ENCODE data around the gene TENM3.
"Not testable (repeated sequence)": the region's sequence is repeated elsewhere in the genome, so short reads cannot be mapped to it uniquely, and the experiment has no call there.

TENM3 gene

GRCh38 chr4:182350041-182350440, 106.8 kb downstream of the TENM3 start:
- no peak overlapping the region for H3K27ac Mint-ChIP-seq
- peaks cover 11% of the 10 kb centered on the region for H3K27me3 Mint-ChIP-seq
- peaks cover 5% of the 10 kb centered on the region for H3K9me3 Mint-ChIP-seq
- no peaks in the 10 kb centered on the region for H3K4me1 Mint-ChIP-seq
- H3K4me3 Mint-ChIP-seq, result no peak overlapping the region
- no peaks in the 10 kb centered on the region for H3K36me3 Mint-ChIP-seq

DNA sequence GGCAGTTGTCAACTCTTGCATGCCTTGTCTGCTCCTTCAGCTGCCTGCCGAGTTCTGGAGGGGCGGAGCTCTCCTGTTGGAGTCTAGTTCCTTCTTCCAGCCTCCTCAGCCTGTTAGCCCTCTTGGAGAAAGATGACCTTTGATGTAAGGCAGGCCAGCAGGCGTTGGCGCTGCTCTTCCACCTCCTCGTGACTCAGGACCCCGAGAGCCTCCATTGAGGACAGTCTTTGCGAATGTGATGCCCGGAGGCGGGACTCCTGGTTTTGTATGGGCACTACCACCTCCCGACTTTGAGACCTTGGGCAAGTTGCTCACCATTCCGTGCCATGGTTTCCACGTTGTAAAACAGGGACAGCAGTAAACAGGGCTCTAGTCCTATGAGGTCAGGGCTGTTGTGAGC, 108.3 kb downstream of the TENM3 start:
- peaks cover 12% of the 10 kb centered on the region for H3K9me3 Mint-ChIP-seq
- H3K4me1 Mint-ChIP-seq, result no peaks in the 10 kb centered on the region
- H3K4me3 Mint-ChIP-seq, result no peak overlapping the region

GRCh38 chr4:182354106-182354505, 110.9 kb downstream of the TENM3 start:
- H3K9me3 Mint-ChIP-seq, result peaks cover 6% of the 10 kb centered on the region
- H3K36me3 Mint-ChIP-seq, result peaks cover 1% of the 10 kb centered on the region
- H3K4me1 Mint-ChIP-seq, result no peaks in the 10 kb centered on the region
- no peak overlapping the region for H3K4me3 Mint-ChIP-seq
- H3K27me3 Mint-ChIP-seq, result peaks cover 2% of the 10 kb centered on the region
- H3K27ac Mint-ChIP-seq, result no peak overlapping the region

More for the DNA sequence above, 108.3 kb downstream of the TENM3 start:
- Mint-ChIP-seq H3K27ac (no peak overlapping the region), H3K36me3 (peaks cover 1% of the 10 kb centered on the region), H3K27me3 (peaks cover 5% of the 10 kb centered on the region)

DNA sequence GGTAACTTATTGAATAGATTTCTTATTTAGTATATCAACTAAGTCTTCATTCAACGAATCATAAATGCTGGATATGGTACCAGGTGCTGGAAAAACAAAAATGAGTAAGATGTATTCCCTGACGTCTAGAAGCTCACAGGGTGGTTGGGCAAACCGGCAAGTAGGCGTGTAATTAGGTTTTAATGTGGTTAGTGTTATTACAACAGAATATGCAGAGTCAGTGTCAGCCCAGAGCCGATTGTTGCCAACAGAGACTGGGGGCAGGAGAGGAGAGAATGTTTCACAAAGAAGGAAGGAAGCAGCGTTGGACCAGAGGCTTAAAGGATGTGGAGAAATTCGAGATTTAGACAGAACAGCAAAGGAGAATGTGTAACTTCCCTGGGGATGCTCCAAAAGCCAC, 111.7 kb downstream of the TENM3 start:
- H3K9me3 Mint-ChIP-seq, result peaks cover 6% of the 10 kb centered on the region
- H3K36me3 Mint-ChIP-seq, result peaks cover 1% of the 10 kb centered on the region
- H3K27me3 Mint-ChIP-seq, result peaks cover 2% of the 10 kb centered on the region
- no peak overlapping the region for H3K4me3 Mint-ChIP-seq
- H3K4me1 Mint-ChIP-seq, result no peaks in the 10 kb centered on the region
- H3K27ac Mint-ChIP-seq, result no peak overlapping the region

DNA sequence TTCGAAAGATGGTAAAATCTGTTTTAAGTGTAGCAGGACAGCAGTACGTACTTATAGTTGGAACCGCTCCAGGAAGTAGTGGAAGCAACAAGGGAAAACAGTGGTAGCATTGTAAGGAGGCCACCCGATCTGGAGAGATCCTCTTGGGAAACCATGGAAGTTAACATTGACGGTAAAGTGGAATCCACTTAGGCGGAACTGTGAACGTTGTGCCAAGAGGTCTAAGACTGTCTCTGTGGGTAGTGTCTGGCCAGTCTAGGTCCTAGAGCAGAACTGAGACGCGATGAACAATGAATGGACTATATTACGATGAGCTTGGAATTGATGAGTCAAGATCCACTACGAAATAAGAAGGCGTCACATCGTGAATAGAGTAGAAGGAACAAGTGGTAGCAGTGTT, 124.0 kb downstream of the TENM3 start:
- no peak overlapping the region for H3K27ac Mint-ChIP-seq
- no peaks in the 10 kb centered on the region for H3K4me1 Mint-ChIP-seq
- H3K9me3 Mint-ChIP-seq, result no peaks in the 10 kb centered on the region
- H3K4me3 Mint-ChIP-seq, result no peak overlapping the region
- no peaks in the 10 kb centered on the region for H3K36me3 Mint-ChIP-seq
- no peaks in the 10 kb centered on the region for H3K27me3 Mint-ChIP-seq

DNA sequence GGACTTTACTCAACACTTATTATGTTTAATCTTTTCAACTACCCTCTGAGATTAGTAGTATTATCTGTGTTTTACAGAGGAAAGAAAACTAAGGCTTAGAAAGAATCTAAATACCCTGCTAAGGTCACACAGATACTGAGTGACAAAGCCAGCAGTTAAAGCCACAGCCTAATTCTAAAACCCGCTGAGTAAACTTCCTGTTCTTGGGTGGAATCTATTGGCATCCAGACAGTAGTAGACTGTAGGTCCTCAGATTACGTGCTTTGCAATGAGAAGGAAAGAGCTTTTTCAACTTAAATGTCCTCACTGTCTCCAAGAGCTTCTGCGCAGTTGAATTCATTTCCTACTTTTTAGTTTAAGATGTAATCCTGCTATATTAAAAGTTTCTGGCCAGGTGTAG, 126.0 kb downstream of the TENM3 start:
- Mint-ChIP-seq H3K27me3 (no peaks in the 10 kb centered on the region), H3K4me1 (no peaks in the 10 kb centered on the region), H3K4me3 (no peak overlapping the region), H3K9me3 (no peaks in the 10 kb centered on the region), H3K27ac (no peak overlapping the region), H3K36me3 (no peaks in the 10 kb centered on the region)

- H3K4me1 Mint-ChIP-seq, result no peaks in the 10 kb centered on the region
- H3K9me3 Mint-ChIP-seq, result no peaks in the 10 kb centered on the region
- H3K27ac Mint-ChIP-seq, result no peak overlapping the region
- H3K4me3 Mint-ChIP-seq, result no peak overlapping the region
- H3K36me3 Mint-ChIP-seq, result no peaks in the 10 kb centered on the region
- peaks cover 1% of the 10 kb centered on the region for H3K27me3 Mint-ChIP-seq
Measured at GRCh38 chr4:182370491-182370890, 127.3 kb downstream of the TENM3 start.

DNA sequence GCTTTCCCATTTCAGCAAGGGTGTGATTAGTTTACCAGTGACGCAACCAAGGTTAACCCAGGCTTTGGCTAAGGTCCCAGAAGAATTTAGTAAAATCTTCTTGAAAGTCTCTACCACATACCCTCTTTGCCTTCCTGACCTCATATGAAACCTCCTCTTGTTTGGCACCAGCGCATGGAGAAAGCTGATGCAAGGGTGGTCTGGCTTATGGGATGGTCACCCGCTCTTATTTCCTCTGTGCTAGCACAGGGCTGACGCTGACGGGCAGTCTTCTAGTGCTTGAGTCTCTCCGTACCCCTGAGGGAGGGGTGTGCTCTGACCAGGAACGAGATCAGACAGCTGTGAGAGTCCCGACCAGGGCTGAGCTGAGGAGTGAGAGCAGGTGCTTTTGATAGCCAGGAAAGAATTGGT, 137.6 kb downstream of the TENM3 start:
- Mint-ChIP-seq H3K27me3 (no peaks in the 10 kb centered on the region), H3K36me3 (no peaks in the 10 kb centered on the region), H3K27ac (no peak overlapping the region), H3K4me3 (no peak overlapping the region), H3K4me1 (no peaks in the 10 kb centered on the region), H3K9me3 (no peaks in the 10 kb centered on the region)

DNA sequence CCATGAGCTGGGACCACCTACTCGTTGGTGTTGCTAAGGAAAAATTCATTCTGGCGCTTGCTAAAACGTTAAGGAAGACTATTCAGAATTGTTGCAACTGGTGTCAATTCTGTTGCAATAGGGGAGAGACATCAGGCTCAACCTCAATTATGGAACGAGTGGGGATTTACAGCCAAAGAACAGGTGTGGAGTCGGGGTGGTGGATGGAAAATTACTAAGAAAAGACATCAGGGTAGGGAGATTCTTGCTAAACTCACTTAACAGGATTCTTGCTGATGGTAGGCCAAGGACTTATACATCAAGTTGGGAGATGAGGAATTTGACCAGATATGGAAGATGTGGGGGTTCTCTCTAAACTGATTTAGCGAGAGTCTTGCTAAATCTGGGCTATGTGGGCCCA, 139.7 kb downstream of the TENM3 start:
- no peaks in the 10 kb centered on the region for H3K36me3 Mint-ChIP-seq
- H3K4me3 Mint-ChIP-seq, result no peak overlapping the region
- H3K4me1 Mint-ChIP-seq, result no peaks in the 10 kb centered on the region
- H3K27ac Mint-ChIP-seq, result no peak overlapping the region
- no peaks in the 10 kb centered on the region for H3K27me3 Mint-ChIP-seq
- H3K9me3 Mint-ChIP-seq, result no peaks in the 10 kb centered on the region

GRCh38 chr4:182384631-182385091, 141.5 kb downstream of the TENM3 start:
- Mint-ChIP-seq H3K4me3 (no peak overlapping the region), H3K27me3 (no peaks in the 10 kb centered on the region), H3K4me1 (no peaks in the 10 kb centered on the region), H3K9me3 (no peaks in the 10 kb centered on the region), H3K27ac (no peak overlapping the region), H3K36me3 (no peaks in the 10 kb centered on the region)

- Mint-ChIP-seq H3K4me3 (no peak overlapping the region), H3K36me3 (no peaks in the 10 kb centered on the region), H3K9me3 (no peaks in the 10 kb centered on the region), H3K27me3 (no peaks in the 10 kb centered on the region), H3K4me1 (no peaks in the 10 kb centered on the region), H3K27ac (no peak overlapping the region)
Measured at GRCh38 chr4:182385897-182386296, 142.7 kb downstream of the TENM3 start.

GRCh38 chr4:182386576-182386975, 143.4 kb downstream of the TENM3 start:
- H3K4me3 Mint-ChIP-seq, H3K36me3 Mint-ChIP-seq, H3K9me3 Mint-ChIP-seq, H3K27ac Mint-ChIP-seq, H3K27me3 Mint-ChIP-seq, H3K4me1 Mint-ChIP-seq: not testable (repeated sequence)

GRCh38 chr4:182391111-182391684, 148.0 kb downstream of the TENM3 start:
- H3K4me1 Mint-ChIP-seq, result no peaks in the 10 kb centered on the region
- no peaks in the 10 kb centered on the region for H3K36me3 Mint-ChIP-seq
- H3K27me3 Mint-ChIP-seq, result peaks cover 3% of the 10 kb centered on the region
- H3K27ac Mint-ChIP-seq, result no peak overlapping the region
- H3K9me3 Mint-ChIP-seq, result no peaks in the 10 kb centered on the region
- H3K4me3 Mint-ChIP-seq, result no peak overlapping the region

DNA sequence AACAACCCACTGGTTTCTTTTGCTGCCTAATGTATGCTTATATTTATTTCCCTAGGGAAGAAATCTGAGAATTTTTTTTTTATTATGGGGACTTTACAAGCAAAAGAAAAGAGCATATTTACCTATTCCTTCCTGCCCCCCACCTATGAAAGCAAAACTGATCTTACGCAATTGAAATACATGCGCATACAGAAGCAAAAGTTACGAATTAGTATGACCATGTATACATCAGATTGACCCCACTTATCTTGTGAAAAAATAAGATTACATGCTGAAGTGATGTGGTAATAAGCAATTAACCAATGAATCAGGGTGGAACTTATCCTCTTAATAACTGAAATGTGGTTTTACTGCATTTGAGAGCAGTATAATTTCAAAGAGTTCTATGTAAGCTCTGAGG, 151.0 kb downstream of the TENM3 start:
- H3K36me3 Mint-ChIP-seq, result no peaks in the 10 kb centered on the region
- no peaks in the 10 kb centered on the region for H3K4me1 Mint-ChIP-seq
- H3K4me3 Mint-ChIP-seq, result no peak overlapping the region
- H3K9me3 Mint-ChIP-seq, result no peaks in the 10 kb centered on the region
- H3K27me3 Mint-ChIP-seq, result peaks cover 4% of the 10 kb centered on the region
- H3K27ac Mint-ChIP-seq, result no peak overlapping the region

- no peaks in the 10 kb centered on the region for H3K36me3 Mint-ChIP-seq
- no peak overlapping the region for H3K27ac Mint-ChIP-seq
- H3K27me3 Mint-ChIP-seq, result peaks cover 5% of the 10 kb centered on the region
- H3K4me3 Mint-ChIP-seq, result no peak overlapping the region
- H3K9me3 Mint-ChIP-seq, result no peaks in the 10 kb centered on the region
- no peaks in the 10 kb centered on the region for H3K4me1 Mint-ChIP-seq
Measured at GRCh38 chr4:182400081-182400480, 156.9 kb downstream of the TENM3 start.

DNA sequence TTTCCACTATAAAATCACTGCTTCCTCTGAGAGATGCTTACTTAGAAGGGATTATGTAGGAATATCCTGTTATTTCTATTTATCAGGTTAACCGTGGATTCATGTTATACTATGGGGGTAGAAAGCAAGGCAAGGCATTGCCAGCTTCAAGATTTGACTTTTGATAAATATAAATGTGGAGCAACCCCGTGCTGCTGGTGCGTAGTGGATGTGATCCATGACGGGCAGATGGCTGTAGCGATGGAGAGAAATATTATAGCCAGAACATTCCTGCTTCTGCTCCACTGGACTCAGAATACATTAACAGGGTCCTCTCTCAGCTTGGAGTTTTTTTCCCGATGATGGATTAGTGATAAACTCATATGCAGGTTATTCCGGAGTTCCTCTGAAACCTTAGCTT, 157.6 kb downstream of the TENM3 start:
- H3K4me1 Mint-ChIP-seq, result no peaks in the 10 kb centered on the region
- H3K9me3 Mint-ChIP-seq, result no peaks in the 10 kb centered on the region
- peaks cover 5% of the 10 kb centered on the region for H3K27me3 Mint-ChIP-seq
- H3K4me3 Mint-ChIP-seq, result no peak overlapping the region
- H3K27ac Mint-ChIP-seq, result no peak overlapping the region
- H3K36me3 Mint-ChIP-seq, result no peaks in the 10 kb centered on the region

DNA sequence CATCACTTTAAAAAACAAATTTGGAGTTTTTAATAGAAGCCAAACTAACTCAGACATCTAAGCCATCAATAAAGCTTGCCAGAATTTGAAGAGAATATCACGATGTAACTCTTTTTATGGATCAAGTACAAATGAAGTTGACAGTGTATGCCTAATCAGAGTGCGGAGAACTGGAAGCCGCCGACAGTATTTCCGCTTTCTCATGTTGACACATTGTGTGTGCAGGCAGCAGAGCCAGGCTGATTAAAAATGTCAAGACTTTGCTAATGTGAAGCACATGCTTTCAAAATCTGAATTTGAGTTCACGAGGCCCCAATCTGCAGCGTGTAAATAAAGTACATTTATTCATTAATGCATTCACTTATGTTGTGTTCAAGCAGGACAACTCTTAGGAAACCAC, 161.2 kb downstream of the TENM3 start:
- Mint-ChIP-seq H3K27ac (no peak overlapping the region), H3K27me3 (peaks cover 4% of the 10 kb centered on the region), H3K9me3 (no peaks in the 10 kb centered on the region), H3K4me1 (no peaks in the 10 kb centered on the region), H3K4me3 (no peak overlapping the region), H3K36me3 (no peaks in the 10 kb centered on the region)

All from activated naive CD4-positive, alpha-beta T cell treated with anti-CD3 and anti-CD28 coated beads, Interleukin-2, amount 50 U/mL, for 24 hours (primary cell).